ENCODE results near the gene SLC25A51.

GRCh38 chr9:37952731-37953130 lies 48.8 kb upstream of the SLC25A51 start:
- no peak for TF ChIP-seq POLR2A (IDR thresholded peaks at IDR 0.05; ENCODE audit: low read depth, low read length)
- TF ChIP-seq POLR2AphosphoS5 (IDR thresholded peaks at IDR 0.05; ENCODE audit: low read depth, low read length) = no peak
- no peak for TF ChIP-seq POU2F2 (IDR thresholded peaks at IDR 0.05; ENCODE audit: low read depth, low read length)
- no peak for TF ChIP-seq SPI1 (IDR thresholded peaks at IDR 0.05; ENCODE audit: low read depth, low read length)
- TF ChIP-seq TAF1 (IDR thresholded peaks at IDR 0.05; ENCODE audit: low read depth, low read length) = no peak
- no peak for TF ChIP-seq PAX5 (IDR thresholded peaks at IDR 0.05; ENCODE audit: insufficient read depth, low read length, severe bottlenecking)

Data from GM12891 (cell line).